Kidney capillary endothelial cell (primary cell): ENCODE measurements around the gene DHRSX.
"Not testable (repeated sequence)": the region's sequence is repeated elsewhere in the genome, so short reads cannot be mapped to it uniquely, and the experiment has no call there.

Source experiments
- DNase-seq: peaks from one replicate; pipeline ENCODE4 v3.0.0-alpha.2; 2018; ENCODE audit warnings: low spot score

The DHRSX gene

GRCh38 chrX:2474963-2475726 lies 25.6 kb downstream of the DHRSX start:
- no peak for DNase-seq

GRCh38 chrX:2474280-2474962 lies 26.4 kb downstream of the DHRSX start:
- no peak for DNase-seq

- DNase-seq: not testable (repeated sequence)
These were observed 27.7 kb downstream of the DHRSX start for GRCh38 chrX:2473064-2473463.

- no peak for DNase-seq
These were observed 29.1 kb downstream of the DHRSX start for GRCh38 chrX:2471641-2472040.

DNA sequence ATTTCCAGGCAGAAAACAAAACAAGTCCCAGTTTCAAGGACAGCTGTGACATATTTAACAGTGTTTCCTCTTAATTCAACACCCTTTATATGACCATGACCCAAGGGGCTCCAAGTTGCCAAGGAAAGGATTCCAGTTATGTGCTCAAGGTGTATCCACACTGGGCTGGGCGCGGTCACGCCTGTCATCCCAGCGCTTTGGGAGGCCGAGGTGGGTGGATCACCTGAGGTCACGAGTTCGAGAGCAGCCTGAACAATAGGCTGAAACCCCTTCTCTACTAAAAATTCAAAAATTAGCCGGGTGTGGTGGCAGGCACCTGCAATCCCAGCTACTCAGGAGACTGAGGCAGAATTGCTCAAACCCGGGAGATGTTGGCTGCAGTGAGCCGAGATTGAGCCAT lies 29.6 kb downstream of the DHRSX start:
- DNase-seq: not testable (repeated sequence)

DNA sequence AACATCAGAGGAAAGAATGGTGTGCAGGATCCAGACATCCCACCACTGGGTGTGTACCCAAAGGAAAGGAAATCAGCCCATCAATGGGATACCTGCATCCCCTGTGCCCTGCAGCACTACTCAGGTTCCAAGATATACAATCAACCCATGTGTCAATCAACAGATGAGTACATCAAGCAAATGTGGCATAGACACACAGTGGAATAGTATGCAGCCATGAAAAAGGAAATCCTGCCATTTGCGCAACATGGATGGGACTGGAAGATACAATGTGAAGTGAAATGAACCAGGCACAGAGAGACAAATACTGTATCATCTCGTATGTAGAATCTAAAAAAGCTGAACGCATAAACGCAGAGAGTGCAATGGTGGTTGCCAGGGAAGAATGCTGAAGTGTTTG lies 30.9 kb downstream of the DHRSX start:
- DNase-seq: not testable (repeated sequence)

DNA sequence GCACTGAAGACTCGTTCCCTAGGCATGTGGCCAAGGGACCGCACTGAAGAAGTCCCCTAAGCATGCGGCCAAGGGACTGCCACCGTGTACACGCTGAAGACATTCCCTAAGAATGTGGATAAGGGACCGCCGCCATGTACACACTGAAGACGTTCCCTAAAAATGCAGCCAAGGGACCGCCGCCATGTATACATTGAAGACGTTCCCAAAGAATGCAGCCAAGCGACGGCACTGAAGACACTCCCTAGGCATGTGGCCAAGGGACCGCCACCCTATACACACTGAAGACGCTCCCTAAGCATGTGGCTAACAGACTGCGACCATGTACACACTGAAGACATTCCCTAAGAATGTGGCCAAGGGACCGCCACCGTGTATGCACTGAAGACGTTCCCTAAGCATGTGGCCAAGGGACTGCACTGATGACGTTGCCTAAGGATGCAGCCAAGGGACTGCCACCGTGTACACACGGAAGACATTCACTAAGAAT lies 31.5 kb downstream of the DHRSX start:
- DNase-seq: no peak

DNA sequence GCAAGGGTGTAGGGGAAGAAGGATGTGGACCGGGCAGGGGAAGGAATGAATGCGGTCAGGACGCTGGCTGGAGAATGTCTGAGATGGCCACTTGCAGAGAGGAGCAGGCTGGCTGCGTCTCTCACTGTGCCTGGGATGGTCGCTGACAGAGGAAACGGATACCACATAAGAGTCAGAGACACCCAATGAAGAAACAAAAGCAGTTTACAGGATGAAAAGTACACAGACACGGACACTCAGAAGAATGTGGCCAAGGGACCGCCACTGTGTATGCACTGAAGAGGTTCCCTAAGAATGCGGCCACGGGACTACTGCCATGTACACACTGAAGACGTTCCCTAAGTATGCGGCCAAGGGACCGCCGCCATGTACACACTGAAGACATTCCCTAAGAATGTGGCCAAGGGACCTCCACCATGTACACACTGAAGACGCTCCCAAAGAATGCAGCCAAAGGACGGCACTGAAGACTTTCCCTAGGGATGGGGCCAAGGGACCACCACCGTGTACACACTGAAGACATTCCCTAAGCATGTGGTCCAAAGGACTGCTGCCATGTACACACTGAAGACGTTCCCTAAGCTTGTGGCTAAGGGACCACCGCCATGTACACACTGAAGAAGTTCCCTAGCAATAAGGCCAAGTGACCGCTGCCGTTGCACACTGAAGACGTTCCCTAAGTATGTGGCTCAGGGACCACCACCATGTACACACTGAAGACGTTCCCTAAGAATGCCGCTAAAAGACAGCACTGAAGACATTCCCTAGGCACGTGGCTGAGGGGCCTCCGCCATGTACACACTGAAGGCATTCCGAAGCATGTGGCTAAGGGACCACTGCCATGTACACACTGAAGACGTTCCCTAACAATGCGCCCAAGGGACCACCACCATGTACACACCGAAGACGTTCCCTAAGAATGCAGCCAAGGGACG lies 32.2 kb downstream of the DHRSX start:
- DNase-seq: no peak

- DNase-seq: no peak
These were observed 33.7 kb downstream of the DHRSX start for GRCh38 chrX:2466876-2467656.

- no peak for DNase-seq
These were observed 36.1 kb downstream of the DHRSX start for GRCh38 chrX:2464677-2465166.

DNA sequence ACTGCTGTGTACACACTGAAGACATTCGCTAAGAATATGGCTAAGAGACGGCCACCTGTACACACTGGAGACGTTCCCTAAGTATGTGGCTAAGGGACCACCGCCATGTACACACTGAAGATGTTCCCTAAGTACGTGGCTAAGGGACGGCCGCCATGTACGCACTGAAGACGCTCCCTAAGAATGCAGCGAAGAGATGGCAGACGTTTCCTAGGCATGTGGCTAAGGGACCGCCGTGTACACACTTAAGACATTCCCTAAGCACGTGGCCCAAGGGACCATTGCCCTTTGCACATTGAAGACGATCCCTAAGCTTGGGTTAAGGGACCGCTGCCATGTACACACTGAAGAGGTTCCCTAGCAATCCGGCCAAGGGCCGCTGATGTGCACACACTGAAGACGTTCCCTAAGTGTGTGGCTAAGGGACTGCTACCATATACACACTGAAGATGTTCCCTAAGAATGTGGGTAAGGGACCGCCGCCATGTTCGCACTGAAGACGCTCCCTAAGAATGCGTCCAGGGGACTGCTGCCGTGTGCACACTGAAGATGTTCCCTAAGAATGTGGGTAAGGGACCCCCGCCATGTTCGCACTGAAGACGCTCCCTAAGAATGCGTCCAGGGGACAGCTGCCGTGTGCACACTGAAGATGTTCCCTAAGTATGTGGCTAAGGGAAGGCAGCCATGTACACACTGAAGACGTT lies 36.7 kb downstream of the DHRSX start:
- no peak for DNase-seq

- DNase-seq: not testable (repeated sequence)
These were observed 37.3 kb downstream of the DHRSX start for GRCh38 chrX:2463481-2463880.

DNA sequence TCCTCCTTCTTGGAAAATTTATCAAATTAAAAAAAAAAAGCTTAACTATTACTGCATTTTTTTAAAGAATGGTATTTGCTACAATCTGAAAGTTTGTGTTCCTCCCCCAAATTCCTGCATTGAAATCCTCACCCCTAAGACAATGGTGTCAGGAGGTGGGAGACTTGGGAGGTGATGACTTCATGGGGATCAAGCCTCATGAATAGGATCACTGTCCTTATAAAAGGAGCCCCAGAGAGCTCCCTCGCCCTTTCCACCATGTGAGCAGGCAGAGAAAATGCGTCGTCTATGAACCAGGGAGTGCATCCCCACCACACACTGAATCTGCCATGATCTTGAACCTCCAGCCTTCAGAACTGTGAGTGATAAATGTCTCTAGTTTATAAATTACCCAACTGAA lies 38.0 kb downstream of the DHRSX start:
- no peak for DNase-seq

- DNase-seq: no peak
These were observed 38.7 kb downstream of the DHRSX start for GRCh38 chrX:2462074-2462473.

- no peak for DNase-seq
These were observed 39.1 kb downstream of the DHRSX start for GRCh38 chrX:2461711-2462016.

DNA sequence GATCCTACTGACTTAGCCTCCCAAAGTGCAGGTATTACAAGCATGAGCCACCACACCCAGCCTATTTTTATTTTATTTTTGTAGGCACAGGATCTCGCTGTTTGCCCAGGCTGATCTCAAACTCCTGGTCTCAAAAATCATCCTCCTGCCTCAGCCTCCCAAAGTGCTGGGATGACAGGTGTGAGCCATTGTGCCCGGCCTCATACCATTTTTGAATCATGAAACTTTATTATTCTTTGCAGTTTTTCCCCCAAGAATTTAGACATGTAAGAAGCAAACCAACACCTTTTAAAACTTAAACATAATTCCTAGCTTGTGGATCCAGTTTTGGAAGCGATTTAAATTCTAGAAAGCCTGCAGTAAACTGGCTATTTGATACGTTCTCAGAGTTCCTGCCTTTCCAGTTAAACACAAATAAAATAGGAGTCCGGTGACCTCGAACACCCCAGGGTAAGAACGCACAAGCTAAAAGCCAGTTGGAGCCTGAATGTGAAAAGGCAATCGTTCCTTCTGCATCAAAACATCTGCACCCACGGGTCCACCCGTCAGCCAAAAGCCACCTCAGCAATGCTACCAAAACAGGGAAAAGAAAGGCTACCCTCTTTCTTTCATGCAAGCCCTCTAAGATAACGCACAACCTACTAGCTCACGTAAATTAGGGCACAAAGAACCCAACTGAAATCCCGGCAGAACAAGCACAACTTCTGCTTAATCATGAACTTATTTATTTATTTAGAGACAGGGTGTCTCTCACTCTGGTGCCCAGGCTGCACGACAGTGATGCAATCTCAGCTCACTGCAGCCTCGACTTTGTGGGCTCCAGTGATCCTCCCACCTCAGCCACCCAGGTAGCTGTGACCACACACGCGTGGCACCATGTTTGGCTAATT lies 39.7 kb downstream of the DHRSX start:
- DNase-seq: not testable (repeated sequence)

GRCh38 chrX:2460048-2460447 lies 40.7 kb downstream of the DHRSX start:
- not testable (repeated sequence) for DNase-seq

- DNase-seq: no peak
These were observed 42.5 kb downstream of the DHRSX start for GRCh38 chrX:2458309-2458708.

DNA sequence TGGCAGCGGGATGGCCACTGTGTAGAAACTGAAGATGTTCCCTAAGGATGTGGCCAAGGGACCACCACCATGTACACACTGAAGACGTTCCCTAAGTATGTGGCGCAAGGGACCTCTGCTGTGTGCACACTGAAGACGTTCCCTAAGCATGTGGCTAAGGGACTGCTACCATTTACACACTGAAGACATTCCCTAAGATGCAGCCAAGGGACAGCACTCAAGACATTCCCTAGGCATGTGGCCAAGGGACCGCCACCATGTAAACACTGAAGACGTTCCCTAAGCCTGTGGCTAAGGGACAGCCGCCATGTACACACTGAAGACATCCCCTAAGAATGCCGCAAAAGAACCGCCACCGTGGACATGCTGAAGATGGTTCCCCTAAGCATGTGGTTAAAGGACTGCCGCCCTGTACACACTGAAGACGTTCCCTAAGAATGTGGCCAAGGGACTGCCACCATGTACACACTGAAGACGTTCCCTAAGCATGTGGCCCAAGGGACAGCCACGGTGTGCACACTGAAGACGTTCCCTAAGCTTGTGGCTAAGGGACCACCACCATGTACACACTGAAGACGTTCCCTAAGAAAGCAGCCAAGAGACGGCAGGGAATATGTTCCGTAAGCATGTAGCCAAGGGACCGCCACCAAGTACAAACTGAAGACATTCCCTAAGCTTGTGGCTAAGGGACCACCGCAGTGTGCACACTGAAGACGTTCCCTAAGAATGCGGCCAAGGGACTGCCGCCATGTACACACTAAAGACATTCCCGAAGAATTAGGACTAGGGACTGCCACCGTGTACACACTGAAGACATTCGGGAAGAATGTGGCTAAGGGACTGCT lies 43.3 kb downstream of the DHRSX start:
- DNase-seq: no peak
